Right lobe of liver (tissue), 6 donors: ENCODE results near the gene DRC7. TPM values are rescaled to one million over a fixed set of nuclear protein-coding genes. Genes with fewer than 3 reads are reported as not detected.

Experiments
- ATAC-seq, 4 donors: fragments of 200-7000 bp; cut with Tn5 transposase; one replicate each; pipeline ENCODE4 v1.9.1; 2020; ENCODE audit warnings: mild to moderate bottlenecking in 4 of 4, moderate library complexity in 4 of 4
- DNase-seq, 3 donors: peaks; one replicate each; pipeline ENCODE4 v3.0.0-alpha.2; 2020
- H3K27ac ChIP-seq, 3 donors: fragments of 200-600 bp; one replicate each; pipeline ENCODE4 v1.8.0; 2022
- H3K27me3 ChIP-seq, 2 donors: fragments of 200-600 bp; one replicate each; pipeline ENCODE4 v1.8.0; 2022
- H3K36me3 ChIP-seq, 4 donors: fragments of 200-600 bp; sonication (generic) in 1 of 4; one replicate each; pipeline versions ENCODE4 v1.5.1 to v1.8.0; 2017 to 2022; ENCODE audit warnings: control low read depth in 1 of 4
- H3K4me1 ChIP-seq, 4 donors: fragments of 200-600 bp; sonication (generic) in 1 of 4; one replicate each; pipeline versions ENCODE4 v1.5.1 to v1.8.0; 2017 to 2022; ENCODE audit warnings: control low read depth in 1 of 4
- H3K4me3 ChIP-seq, 3 donors: fragments of 200-600 bp; one replicate each; pipeline ENCODE4 v1.8.0; 2022
- H3K9me3 ChIP-seq, 4 donors: fragments of 200-600 bp; sonication (generic) in 1 of 4; one replicate each; pipeline versions ENCODE4 v1.5.1 to v1.8.0; 2017 to 2022; ENCODE audit warnings: control low read depth in 1 of 4
- CTCF ChIP-seq, 4 donors: fragments of 200-600 bp in 3 of 4; fragments of 450-650 bp in 1 of 4; IDR thresholded peaks; one replicate each; pipeline versions ENCODE4 v1.5.1 to v1.8.0; 2016 to 2022; ENCODE audit warnings: antibody characterized with exemption in 4 of 4, mild to moderate bottlenecking in 2 of 4
- POLR2A ChIP-seq: fragments of 450-650 bp; IDR thresholded peaks from one replicate; pipeline ENCODE4 v1.6.1; 2017; ENCODE audit warnings: antibody characterized with exemption, mild to moderate bottlenecking
- WGBS: methylation state at CpG from one replicate; pipeline ENCODE4 v1.1.6; 2018; ENCODE audit warnings: low coverage, low lambda C conversion rate; ENCODE audit not compliant: insufficient coverage; ENCODE audit errors: missing lambda C conversion rate; 5-methylcytosine and 5-hydroxymethylcytosine counted together
- intact Hi-C, 2 donors: fragments of 100-400 bp; cut with DNase I; formaldehyde crosslinking; loops; one replicate each; pipeline versions ENCODE4 v1.11.2 to v1.14.1; 2022
- total RNA-seq, 6 experiments: library from RNA; depleted of rRNA in 2 of 6; stranded (reverse); fragments of >200 nt in 2 of 6; fragmentation: NEBNext Ultra II Directional in 3 of 6; extraction: Animal tissue kit (Norgen Biotek cat#: 25700) in 3 of 6; gene quantifications; one replicate each; pipeline versions ENCODE4 v1.1.0 to v1.2.4, GENCODE V29; 2016 to 2023
- donor health status: DM: no; HTN: yes; CAD: no.
- donor health status: DM: no; HTN: no; CAD: no.
- donor health status: DM: no; HTN: no; CAD: no.
- donor health status: DM: no; HTN: yes; CAD: no.
- donor health status: DM: no; HTN: yes; CAD: no.

DRC7 gene
- total RNA-seq, 6 experiments from 2014 or later = 0.06 to 0.37 (median 0.19) TPM

GRCh38 chr16:57749856-57750452 lies 55.3 kb downstream of the DRC7 start:
- Histone ChIP-seq H3K27ac (no peak overlapping the region), H3K4me3 (no peak overlapping the region), H3K36me3 (no peaks in the 10 kb centered on the region), H3K9me3 (no peaks in the 10 kb centered on the region), H3K27me3 (no peaks in the 10 kb centered on the region), H3K4me1 (no peaks in the 10 kb centered on the region)
- 82% methylated on average over 5 of the region's 5 CpGs for WGBS
- TF ChIP-seq POLR2A (no peak), CTCF (IDR thresholded peaks at IDR 0.05) (no peak)
- intact Hi-C loops = no loop called here
- no peak for ATAC-seq
- peak in 1 of 3 donors; percentile 22 for DNase-seq

- Histone ChIP-seq H3K27ac (no peak overlapping the region), H3K36me3 (no peaks in the 10 kb centered on the region), H3K4me3 (no peak overlapping the region), H3K9me3 (no peaks in the 10 kb centered on the region), H3K27me3 (no peaks in the 10 kb centered on the region), H3K4me1 (no peaks in the 10 kb centered on the region)
- DNase-seq = no peak
- 89% methylated on average over 15 of the region's 24 CpGs for WGBS
- intact Hi-C loops = no loop called here
- no peak for ATAC-seq
- TF ChIP-seq POLR2A (no peak), CTCF (IDR thresholded peaks at IDR 0.05) (no peak)
Observed at GRCh38 chr16:57750796-57751538, 56.4 kb downstream of the DRC7 start.

- Histone ChIP-seq H3K9me3 (no peaks in the 10 kb centered on the region), H3K27ac (no peak overlapping the region), H3K36me3 (peaks cover 0 to 4% (median 0%) of the 10 kb centered on the region in 4 donors), H3K4me3 (no peak overlapping the region), H3K27me3 (no peaks in the 10 kb centered on the region), H3K4me1 (no peaks in the 10 kb centered on the region)
- intact Hi-C loops = no loop called here
- TF ChIP-seq POLR2A (no peak), CTCF (IDR thresholded peaks at IDR 0.05) (no peak)
- DNase-seq = no peak
- no peak for ATAC-seq
- WGBS = no CpG with 5 or more reads among the region's 26 CpGs
Observed at GRCh38 chr16:57751539-57752202, 57.1 kb downstream of the DRC7 start.

GRCh38 chr16:57752203-57752580 lies 57.6 kb downstream of the DRC7 start:
- no peak overlapping the region for H3K27ac ChIP-seq
- H3K4me3 ChIP-seq = no peak overlapping the region
- intact Hi-C loops = no loop called here
- H3K9me3 ChIP-seq = no peaks in the 10 kb centered on the region
- peaks cover 0 to 4% (median 0%) of the 10 kb centered on the region in 4 donors for H3K36me3 ChIP-seq
- TF ChIP-seq POLR2A (no peak), CTCF (IDR thresholded peaks at IDR 0.05) (no peak)
- DNase-seq (peak in 1 of 3 donors; percentile 17), ATAC-seq (no peak)
- no peaks in the 10 kb centered on the region for H3K27me3 ChIP-seq
- no peaks in the 10 kb centered on the region for H3K4me1 ChIP-seq
- WGBS = no CpG with 5 or more reads among the region's 6 CpGs
